Lower leg skin (tissue), 3 donors: ENCODE results near the gene AASDHPPT.

Experiments
- POLR2A ChIP-seq, 2 donors: fragments of 450-650 bp; IDR thresholded peaks; one replicate each; pipeline ENCODE4 v1.6.1; 2016 to 2017; ENCODE audit warnings: antibody characterized with exemption in 2 of 2, mild to moderate bottlenecking in 1 of 2, moderate library complexity in 1 of 2
- TF ChIP-seq, protein P1 (sequence below), 3 donors: fragments of 450-650 bp; IDR thresholded peaks; one replicate each; pipeline ENCODE4 v1.5.1; 2016; ENCODE audit warnings: antibody characterized with exemption in 3 of 3, mild to moderate bottlenecking in 3 of 3, moderate library complexity in 2 of 3

DNA sequence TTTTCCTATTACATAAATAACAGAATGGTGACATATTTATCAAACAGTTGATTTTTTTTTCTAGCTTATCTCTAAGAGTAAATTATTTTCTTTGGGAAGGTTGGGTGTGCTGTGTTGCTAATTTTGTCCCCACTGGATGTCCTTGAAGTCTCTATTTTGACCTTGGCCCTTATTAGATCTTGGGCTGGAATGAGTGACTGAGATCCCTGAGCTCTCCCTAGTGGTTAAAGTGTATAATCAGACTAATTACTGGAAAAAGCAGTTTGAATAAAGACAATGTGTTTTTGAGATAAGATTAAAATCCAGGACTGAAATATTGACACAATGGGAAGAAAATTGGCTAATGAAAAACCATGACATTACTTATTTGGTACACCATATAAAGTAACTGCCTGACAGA, 56.1 kb downstream of the AASDHPPT start:
- TF ChIP-seq, protein P1, sequence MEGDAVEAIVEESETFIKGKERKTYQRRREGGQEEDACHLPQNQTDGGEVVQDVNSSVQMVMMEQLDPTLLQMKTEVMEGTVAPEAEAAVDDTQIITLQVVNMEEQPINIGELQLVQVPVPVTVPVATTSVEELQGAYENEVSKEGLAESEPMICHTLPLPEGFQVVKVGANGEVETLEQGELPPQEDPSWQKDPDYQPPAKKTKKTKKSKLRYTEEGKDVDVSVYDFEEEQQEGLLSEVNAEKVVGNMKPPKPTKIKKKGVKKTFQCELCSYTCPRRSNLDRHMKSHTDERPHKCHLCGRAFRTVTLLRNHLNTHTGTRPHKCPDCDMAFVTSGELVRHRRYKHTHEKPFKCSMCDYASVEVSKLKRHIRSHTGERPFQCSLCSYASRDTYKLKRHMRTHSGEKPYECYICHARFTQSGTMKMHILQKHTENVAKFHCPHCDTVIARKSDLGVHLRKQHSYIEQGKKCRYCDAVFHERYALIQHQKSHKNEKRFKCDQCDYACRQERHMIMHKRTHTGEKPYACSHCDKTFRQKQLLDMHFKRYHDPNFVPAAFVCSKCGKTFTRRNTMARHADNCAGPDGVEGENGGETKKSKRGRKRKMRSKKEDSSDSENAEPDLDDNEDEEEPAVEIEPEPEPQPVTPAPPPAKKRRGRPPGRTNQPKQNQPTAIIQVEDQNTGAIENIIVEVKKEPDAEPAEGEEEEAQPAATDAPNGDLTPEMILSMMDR (IDR thresholded peaks at IDR 0.05): no peak
- TF ChIP-seq POLR2A (IDR thresholded peaks at IDR 0.05): no peak
